ENCODE results near the gene GDPGP1. TPM values are rescaled to one million over a fixed set of nuclear protein-coding genes. Genes with fewer than 3 reads are reported as not detected.

The GDPGP1 gene
- total and polyA plus RNA-seq, 9 of the 15 experiments (the other 6 are each of a cell fraction or from before 2014, with no cell fraction given) = 0.78 to 6.1 (median 2.8) TPM

DNA sequence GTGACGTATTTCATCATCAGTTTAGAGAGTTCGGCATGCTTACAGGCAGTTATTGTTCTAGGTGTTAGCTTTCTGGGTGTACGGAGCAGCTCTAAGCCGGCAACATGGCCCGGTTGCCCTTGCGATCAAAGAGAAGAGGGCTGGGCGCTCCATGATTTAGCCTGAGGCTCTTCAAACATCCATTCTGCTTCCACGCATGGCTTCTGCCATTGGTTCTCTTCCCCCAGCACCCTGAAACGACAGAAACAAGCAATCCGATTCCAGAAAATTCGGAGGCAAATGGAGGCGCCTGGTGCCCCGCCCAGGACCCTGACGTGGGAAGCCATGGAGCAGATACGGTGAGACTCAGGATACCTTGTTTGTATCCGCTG, 32.0 kb downstream of the GDPGP1 start (continued):
- TF ChIP-seq TAF15 (IDR thresholded peaks at IDR 0.05; ENCODE audit: low read depth, low read length) = no peak
- no peak for TF ChIP-seq HMGN3 (IDR thresholded peaks at IDR 0.05; ENCODE audit: borderline replicate concordance, extremely low read depth, insufficient read length, low read depth, low read length)
- TF ChIP-seq ATF7 (IDR thresholded peaks at IDR 0.05) = no peak
- no peak for TF ChIP-seq NR2F6 (CRISPR knock-in tag; IDR thresholded peaks at IDR 0.05)
- TF ChIP-seq, protein P1, sequence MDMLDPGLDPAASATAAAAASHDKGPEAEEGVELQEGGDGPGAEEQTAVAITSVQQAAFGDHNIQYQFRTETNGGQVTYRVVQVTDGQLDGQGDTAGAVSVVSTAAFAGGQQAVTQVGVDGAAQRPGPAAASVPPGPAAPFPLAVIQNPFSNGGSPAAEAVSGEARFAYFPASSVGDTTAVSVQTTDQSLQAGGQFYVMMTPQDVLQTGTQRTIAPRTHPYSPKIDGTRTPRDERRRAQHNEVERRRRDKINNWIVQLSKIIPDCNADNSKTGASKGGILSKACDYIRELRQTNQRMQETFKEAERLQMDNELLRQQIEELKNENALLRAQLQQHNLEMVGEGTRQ (CRISPR knock-in tag; IDR thresholded peaks at IDR 0.05) = no peak
- peak in 2 of 3 experiments; percentile 48 to 60 for TF ChIP-seq YY1 (IDR thresholded peaks at IDR 0.05; ENCODE audit: borderline replicate concordance in 1 of 3, control insufficient read depth in 1 of 3, extremely low read depth in 1 of 3, insufficient read depth in 3 of 3, insufficient read length in 1 of 3, insufficient replicate concordance in 2 of 3, low read depth in 1 of 3, low read length in 2 of 3)
- TF ChIP-seq ZNF274 (IDR thresholded peaks at IDR 0.05; ENCODE audit: borderline replicate concordance, low read depth, low read length) = no peak
- TF ChIP-seq, protein P2, sequence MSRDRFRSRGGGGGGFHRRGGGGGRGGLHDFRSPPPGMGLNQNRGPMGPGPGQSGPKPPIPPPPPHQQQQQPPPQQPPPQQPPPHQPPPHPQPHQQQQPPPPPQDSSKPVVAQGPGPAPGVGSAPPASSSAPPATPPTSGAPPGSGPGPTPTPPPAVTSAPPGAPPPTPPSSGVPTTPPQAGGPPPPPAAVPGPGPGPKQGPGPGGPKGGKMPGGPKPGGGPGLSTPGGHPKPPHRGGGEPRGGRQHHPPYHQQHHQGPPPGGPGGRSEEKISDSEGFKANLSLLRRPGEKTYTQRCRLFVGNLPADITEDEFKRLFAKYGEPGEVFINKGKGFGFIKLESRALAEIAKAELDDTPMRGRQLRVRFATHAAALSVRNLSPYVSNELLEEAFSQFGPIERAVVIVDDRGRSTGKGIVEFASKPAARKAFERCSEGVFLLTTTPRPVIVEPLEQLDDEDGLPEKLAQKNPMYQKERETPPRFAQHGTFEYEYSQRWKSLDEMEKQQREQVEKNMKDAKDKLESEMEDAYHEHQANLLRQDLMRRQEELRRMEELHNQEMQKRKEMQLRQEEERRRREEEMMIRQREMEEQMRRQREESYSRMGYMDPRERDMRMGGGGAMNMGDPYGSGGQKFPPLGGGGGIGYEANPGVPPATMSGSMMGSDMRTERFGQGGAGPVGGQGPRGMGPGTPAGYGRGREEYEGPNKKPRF (IDR thresholded peaks at IDR 0.05; ENCODE audit: low read depth, low read length) = no peak
- TF ChIP-seq SMARCB1 (IDR thresholded peaks at IDR 0.05; ENCODE audit: insufficient read length, low read depth) = no peak
- TF ChIP-seq ZNF239 (CRISPR knock-in tag; IDR thresholded peaks at IDR 0.05) = no peak
- no peak for TF ChIP-seq NFATC3 (IDR thresholded peaks at IDR 0.05)
- TF ChIP-seq RAD21 (CRISPR knock-in tag; conservative IDR thresholded peaks at IDR 0.05 in 1 of 2, IDR thresholded peaks at IDR 0.05 in 1 of 2) = no peak; a peak in 1 of 4 replicates
- no peak for TF ChIP-seq POLR2G (IDR thresholded peaks at IDR 0.05; ENCODE audit: low read depth, low read length)
- TF ChIP-seq, protein P3, sequence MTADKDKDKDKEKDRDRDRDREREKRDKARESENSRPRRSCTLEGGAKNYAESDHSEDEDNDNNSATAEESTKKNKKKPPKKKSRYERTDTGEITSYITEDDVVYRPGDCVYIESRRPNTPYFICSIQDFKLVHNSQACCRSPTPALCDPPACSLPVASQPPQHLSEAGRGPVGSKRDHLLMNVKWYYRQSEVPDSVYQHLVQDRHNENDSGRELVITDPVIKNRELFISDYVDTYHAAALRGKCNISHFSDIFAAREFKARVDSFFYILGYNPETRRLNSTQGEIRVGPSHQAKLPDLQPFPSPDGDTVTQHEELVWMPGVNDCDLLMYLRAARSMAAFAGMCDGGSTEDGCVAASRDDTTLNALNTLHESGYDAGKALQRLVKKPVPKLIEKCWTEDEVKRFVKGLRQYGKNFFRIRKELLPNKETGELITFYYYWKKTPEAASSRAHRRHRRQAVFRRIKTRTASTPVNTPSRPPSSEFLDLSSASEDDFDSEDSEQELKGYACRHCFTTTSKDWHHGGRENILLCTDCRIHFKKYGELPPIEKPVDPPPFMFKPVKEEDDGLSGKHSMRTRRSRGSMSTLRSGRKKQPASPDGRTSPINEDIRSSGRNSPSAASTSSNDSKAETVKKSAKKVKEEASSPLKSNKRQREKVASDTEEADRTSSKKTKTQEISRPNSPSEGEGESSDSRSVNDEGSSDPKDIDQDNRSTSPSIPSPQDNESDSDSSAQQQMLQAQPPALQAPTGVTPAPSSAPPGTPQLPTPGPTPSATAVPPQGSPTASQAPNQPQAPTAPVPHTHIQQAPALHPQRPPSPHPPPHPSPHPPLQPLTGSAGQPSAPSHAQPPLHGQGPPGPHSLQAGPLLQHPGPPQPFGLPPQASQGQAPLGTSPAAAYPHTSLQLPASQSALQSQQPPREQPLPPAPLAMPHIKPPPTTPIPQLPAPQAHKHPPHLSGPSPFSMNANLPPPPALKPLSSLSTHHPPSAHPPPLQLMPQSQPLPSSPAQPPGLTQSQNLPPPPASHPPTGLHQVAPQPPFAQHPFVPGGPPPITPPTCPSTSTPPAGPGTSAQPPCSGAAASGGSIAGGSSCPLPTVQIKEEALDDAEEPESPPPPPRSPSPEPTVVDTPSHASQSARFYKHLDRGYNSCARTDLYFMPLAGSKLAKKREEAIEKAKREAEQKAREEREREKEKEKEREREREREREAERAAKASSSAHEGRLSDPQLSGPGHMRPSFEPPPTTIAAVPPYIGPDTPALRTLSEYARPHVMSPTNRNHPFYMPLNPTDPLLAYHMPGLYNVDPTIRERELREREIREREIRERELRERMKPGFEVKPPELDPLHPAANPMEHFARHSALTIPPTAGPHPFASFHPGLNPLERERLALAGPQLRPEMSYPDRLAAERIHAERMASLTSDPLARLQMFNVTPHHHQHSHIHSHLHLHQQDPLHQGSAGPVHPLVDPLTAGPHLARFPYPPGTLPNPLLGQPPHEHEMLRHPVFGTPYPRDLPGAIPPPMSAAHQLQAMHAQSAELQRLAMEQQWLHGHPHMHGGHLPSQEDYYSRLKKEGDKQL (CRISPR knock-in tag; IDR thresholded peaks at IDR 0.05; ENCODE audit: borderline replicate concordance) = no peak
- no peak for TF ChIP-seq CBX2 (IDR thresholded peaks at IDR 0.05; ENCODE audit: insufficient read depth, low read length, poor library complexity, severe bottlenecking)
- TF ChIP-seq, protein P4, sequence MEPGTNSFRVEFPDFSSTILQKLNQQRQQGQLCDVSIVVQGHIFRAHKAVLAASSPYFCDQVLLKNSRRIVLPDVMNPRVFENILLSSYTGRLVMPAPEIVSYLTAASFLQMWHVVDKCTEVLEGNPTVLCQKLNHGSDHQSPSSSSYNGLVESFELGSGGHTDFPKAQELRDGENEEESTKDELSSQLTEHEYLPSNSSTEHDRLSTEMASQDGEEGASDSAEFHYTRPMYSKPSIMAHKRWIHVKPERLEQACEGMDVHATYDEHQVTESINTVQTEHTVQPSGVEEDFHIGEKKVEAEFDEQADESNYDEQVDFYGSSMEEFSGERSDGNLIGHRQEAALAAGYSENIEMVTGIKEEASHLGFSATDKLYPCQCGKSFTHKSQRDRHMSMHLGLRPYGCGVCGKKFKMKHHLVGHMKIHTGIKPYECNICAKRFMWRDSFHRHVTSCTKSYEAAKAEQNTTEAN (CRISPR knock-in tag; IDR thresholded peaks at IDR 0.05) = no peak
- TF ChIP-seq TEAD1 (CRISPR knock-in tag; IDR thresholded peaks at IDR 0.05) = peak in 1 of 2 experiments; percentile 14; a peak in 1 of 4 replicates

Measured in K562 (cell line).